T-helper 1 cell treated with Interleukin-12 subunit alpha and Interleukin-12 subunit beta and Interleukin-4 antibody, amounts not matched to agents 30 ng/mL and 1 ng/mL, for 36 hours (primary cell): ENCODE results near the gene AMN. TPM values are rescaled to one million over a fixed set of nuclear protein-coding genes. Genes with fewer than 3 reads are reported as not detected.
"Not testable (repeated sequence)": the region's sequence is repeated elsewhere in the genome, so short reads cannot be mapped to it uniquely, and the experiment has no call there.

Experiments used
- intact Hi-C: fragments of 100-400 bp; cut with micrococcal nuclease; formaldehyde crosslinking; loops from one replicate; pipeline ENCODE4 v1.15.1; 2024
- total RNA-seq: library from RNA; stranded (reverse); gene quantifications from 2 replicates; pipeline ENCODE4 v1.2.3, GENCODE V29; 2022

Gene AMN
- total RNA-seq: 1.0 and 1.2 TPM in 2 replicates

GRCh38 chr14:102922490-102923200 lies at the start of gene AMN:
Gene AMN, plus strand, starts transcription at chr14:102922663. Its CDS starts 26 bp downstream, at chr14:102922689.
- intact Hi-C loops: no loop called here

GRCh38 chr14:102873131-102873530 lies 49.3 kb upstream of the AMN start:
- intact Hi-C loops: no loop called here

GRCh38 chr14:102873546-102874061 lies 48.9 kb upstream of the AMN start:
- intact Hi-C loops: no loop called here

GRCh38 chr14:102875652-102876051 lies 46.8 kb upstream of the AMN start:
- intact Hi-C loops: no loop called here

- intact Hi-C loops: not testable (repeated sequence)
Observed at GRCh38 chr14:102877511-102877910, 45.0 kb upstream of the AMN start.

GRCh38 chr14:102878174-102878969 lies 44.1 kb upstream of the AMN start:
- intact Hi-C loops: no loop called here

- intact Hi-C loops: no loop called here
Observed at GRCh38 chr14:102878970-102879460, 43.4 kb upstream of the AMN start.

GRCh38 chr14:102882226-102882906 lies 40.1 kb upstream of the AMN start:
- intact Hi-C loops: loop anchor here (5.0 kb wide), 1 partner anchor 105 kb away; the partner anchor contains the start of gene TRAF3

- intact Hi-C loops: loop anchor here (5.0 kb wide), 1 partner anchor 106 kb away; the partner anchor contains the start of gene TRAF3
Observed at GRCh38 chr14:102883089-102883541, 39.3 kb upstream of the AMN start.

GRCh38 chr14:102883554-102883953 lies 38.9 kb upstream of the AMN start:
- intact Hi-C loops: loop anchor here (5.0 kb wide), 1 partner anchor 106 kb away; the partner anchor contains the start of gene TRAF3

GRCh38 chr14:102885737-102886447 lies 36.6 kb upstream of the AMN start:
- intact Hi-C loops: no loop called here

GRCh38 chr14:102888748-102889147 lies 33.7 kb upstream of the AMN start:
- intact Hi-C loops: no loop called here

- intact Hi-C loops: no loop called here
Observed at GRCh38 chr14:102889615-102890014, 32.8 kb upstream of the AMN start.

GRCh38 chr14:102891111-102891510 lies 31.4 kb upstream of the AMN start:
- intact Hi-C loops: no loop called here

GRCh38 chr14:102891556-102891955 lies 30.9 kb upstream of the AMN start:
- intact Hi-C loops: no loop called here

- intact Hi-C loops: no loop called here
Observed at GRCh38 chr14:102892651-102893050, 29.8 kb upstream of the AMN start.

GRCh38 chr14:102893452-102893851 lies 29.0 kb upstream of the AMN start:
- intact Hi-C loops: no loop called here

- intact Hi-C loops: loop anchor here (5.0 kb wide), 1 partner anchor 119 kb away; the partner anchor contains the start of gene TRAF3
Observed at GRCh38 chr14:102896735-102897134, 25.7 kb upstream of the AMN start.

- intact Hi-C loops: loop anchor here (5.0 kb wide), 1 partner anchor 120 kb away; the partner anchor contains the start of gene TRAF3
Observed at GRCh38 chr14:102897299-102898027, 25.0 kb upstream of the AMN start.

GRCh38 chr14:102898298-102898697 lies 24.2 kb upstream of the AMN start:
- intact Hi-C loops: loop anchor here (5.0 kb wide), 1 partner anchor 121 kb away; the partner anchor contains the start of gene TRAF3
